Sigmoid colon (tissue), 7 donors: Measurements from ENCODE around the gene TRIM75. TPM values are rescaled to one million over a fixed set of nuclear protein-coding genes. Genes with fewer than 3 reads are reported as not detected.

Source experiments
- DNase-seq: peaks from one replicate; pipeline ENCODE4 v3.0.0-alpha.2; 2019
- H3K27ac ChIP-seq, 4 donors: fragments of 200-600 bp; sonication (generic); one replicate each; pipeline ENCODE4 v1.5.1; 2016 to 2019; ENCODE audit warnings: mild to moderate bottlenecking in 1 of 4
- H3K27me3 ChIP-seq, 3 donors: fragments of 200-600 bp; sonication (generic); one replicate each; pipeline ENCODE4 v1.5.1; 2019; ENCODE audit warnings: mild to moderate bottlenecking in 1 of 3
- H3K36me3 ChIP-seq, 4 donors: fragments of 200-600 bp; sonication (generic); one replicate each; pipeline ENCODE4 v1.5.1; 2016 to 2019
- H3K4me1 ChIP-seq, 4 donors: fragments of 200-600 bp; sonication (generic); one replicate each; pipeline ENCODE4 v1.5.1; 2017 to 2019
- H3K4me3 ChIP-seq, 4 donors: fragments of 200-600 bp; sonication (generic); one replicate each; pipeline ENCODE4 v1.5.1; 2017 to 2019; ENCODE audit warnings: mild to moderate bottlenecking in 2 of 4, moderate library complexity in 1 of 4
- H3K9me3 ChIP-seq, 4 donors: fragments of 200-600 bp in 3 of 4; sonication (generic) in 3 of 4; one replicate each; pipeline versions ENCODE4 v1.5.1 to v1.6.1; 2013 to 2019
- CTCF ChIP-seq, 4 experiments: fragments of 450-650 bp in 3 of 4; fragments of 200-600 bp in 1 of 4; IDR thresholded peaks; one replicate each; pipeline ENCODE4 v1.5.1; 2016 to 2019; ENCODE audit warnings: antibody characterized with exemption in 4 of 4, mild to moderate bottlenecking in 3 of 4, moderate library complexity in 2 of 4
- EP300 ChIP-seq, 4 donors: sonication (generic); formaldehyde crosslinking; IDR thresholded peaks; one replicate each; pipeline ENCODE4 v1.6.1; 2017; ENCODE audit warnings: antibody characterized with exemption in 4 of 4
- POLR2A ChIP-seq, 2 donors: fragments of 450-650 bp; IDR thresholded peaks; one replicate each; pipeline ENCODE4 v1.6.1; 2016; ENCODE audit warnings: antibody characterized with exemption in 2 of 2, mild to moderate bottlenecking in 2 of 2, moderate library complexity in 2 of 2
- POLR2AphosphoS5 ChIP-seq, 4 donors: sonication (generic); formaldehyde crosslinking; IDR thresholded peaks; one replicate each; pipeline ENCODE4 v1.6.1; 2017; ENCODE audit warnings: antibody characterized with exemption in 4 of 4
- WGBS, 2 donors: extraction: QIAGEN DNeasy Blood & Tissue Kit; methylation state at CpG; one replicate each; pipeline ENCODE4 v1.1.7; 2013; 5-methylcytosine and 5-hydroxymethylcytosine counted together
- intact Hi-C: fragments of 100-400 bp; cut with DNase I; formaldehyde crosslinking; loops from one replicate; pipeline ENCODE4 v1.15.1; 2023
- polyA plus RNA-seq, 3 donors: library from polyadenylated mRNA; stranded (reverse); fragments of 200-250 nt; gene quantifications; one replicate each; pipeline ENCODE4 v1.2.3, GENCODE V29; 2013
- total RNA-seq, 4 donors: library from RNA; depleted of rRNA; stranded (reverse); fragments of >200 nt; gene quantifications; one replicate each; pipeline ENCODE4 v1.1.0, GENCODE V29; 2016
- donor health status: healthy with polysubstance abuse.
- donor health status: Bipolar disorder and iron deficiency.
- donor health status: healthy.

The TRIM75 gene
- total and polyA plus RNA-seq, 7 donors: not detected

- H3K27me3 ChIP-seq: no peaks in the 10 kb centered on the region
- intact Hi-C loops: no loop called here
- no peak for TF ChIP-seq EP300 (IDR thresholded peaks at IDR 0.05)
- no peak for TF ChIP-seq POLR2A (IDR thresholded peaks at IDR 0.05)
- TF ChIP-seq POLR2AphosphoS5 (IDR thresholded peaks at IDR 0.05): no peak
- TF ChIP-seq CTCF (IDR thresholded peaks at IDR 0.05): no peak
- no peaks in the 10 kb centered on the region for H3K4me1 ChIP-seq
- 74 to 76% methylated on average over 3 of the region's 3 CpGs for WGBS, 2 donors
- no peaks in the 10 kb centered on the region for H3K36me3 ChIP-seq
- H3K9me3 ChIP-seq: no peaks in the 10 kb centered on the region
- H3K4me3 ChIP-seq: no peak overlapping the region
- no peak overlapping the region for H3K27ac ChIP-seq
- DNase-seq: no peak
Measured at GRCh38 chr4:165052627-165053026, 1.0 kb upstream of the TRIM75 start.

GRCh38 chr4:165055601-165056000 is 1.9 kb downstream of the TRIM75 start:
- 79 to 91% methylated on average over 9 of the region's 9 CpGs for WGBS, 2 donors
- no peak overlapping the region for H3K4me3 ChIP-seq
- H3K27me3 ChIP-seq: no peaks in the 10 kb centered on the region
- H3K36me3 ChIP-seq: no peaks in the 10 kb centered on the region
- no peak for TF ChIP-seq POLR2A (IDR thresholded peaks at IDR 0.05)
- TF ChIP-seq EP300 (IDR thresholded peaks at IDR 0.05): no peak
- TF ChIP-seq CTCF (IDR thresholded peaks at IDR 0.05): no peak
- TF ChIP-seq POLR2AphosphoS5 (IDR thresholded peaks at IDR 0.05): no peak
- H3K4me1 ChIP-seq: no peaks in the 10 kb centered on the region
- no peak for DNase-seq
- H3K9me3 ChIP-seq: no peaks in the 10 kb centered on the region
- no peak overlapping the region for H3K27ac ChIP-seq
- intact Hi-C loops: no loop called here

- Histone ChIP-seq H3K4me3 (no peak overlapping the region), H3K9me3 (no peaks in the 10 kb centered on the region), H3K36me3 (no peaks in the 10 kb centered on the region), H3K27me3 (no peaks in the 10 kb centered on the region), H3K27ac (no peak overlapping the region), H3K4me1 (no peaks in the 10 kb centered on the region)
- no peak for TF ChIP-seq POLR2A (IDR thresholded peaks at IDR 0.05)
- TF ChIP-seq POLR2AphosphoS5 (IDR thresholded peaks at IDR 0.05): no peak
- TF ChIP-seq CTCF (IDR thresholded peaks at IDR 0.05): no peak
- TF ChIP-seq EP300 (IDR thresholded peaks at IDR 0.05): no peak
- intact Hi-C loops: no loop called here
- DNase-seq: no peak
- WGBS, 2 donors: 84 to 87% methylated on average over 2 of the region's 2 CpGs
Measured at GRCh38 chr4:165058666-165059065, 5.0 kb downstream of the TRIM75 start.

GRCh38 chr4:165059386-165059785 is 5.7 kb downstream of the TRIM75 start:
- Histone ChIP-seq H3K4me3 (no peak overlapping the region), H3K4me1 (no peaks in the 10 kb centered on the region), H3K36me3 (no peaks in the 10 kb centered on the region), H3K9me3 (no peaks in the 10 kb centered on the region), H3K27ac (no peak overlapping the region), H3K27me3 (no peaks in the 10 kb centered on the region)
- intact Hi-C loops: no loop called here
- 91% methylated on average over 4 of the region's 4 CpGs for WGBS, 2 donors
- TF ChIP-seq POLR2AphosphoS5 (IDR thresholded peaks at IDR 0.05): no peak
- no peak for TF ChIP-seq CTCF (IDR thresholded peaks at IDR 0.05)
- TF ChIP-seq POLR2A (IDR thresholded peaks at IDR 0.05): no peak
- TF ChIP-seq EP300 (IDR thresholded peaks at IDR 0.05): no peak
- DNase-seq: no peak

- intact Hi-C loops: no loop called here
- Histone ChIP-seq H3K4me3 (no peak overlapping the region), H3K4me1 (no peaks in the 10 kb centered on the region), H3K27ac (no peak overlapping the region), H3K27me3 (no peaks in the 10 kb centered on the region), H3K9me3 (no peaks in the 10 kb centered on the region), H3K36me3 (no peaks in the 10 kb centered on the region)
- no peak for DNase-seq
- WGBS, 2 donors: 22 to 61% methylated on average over 1 of the region's 1 CpG
- no peak for TF ChIP-seq CTCF (IDR thresholded peaks at IDR 0.05)
- TF ChIP-seq POLR2AphosphoS5 (IDR thresholded peaks at IDR 0.05): no peak
- TF ChIP-seq POLR2A (IDR thresholded peaks at IDR 0.05): no peak
- no peak for TF ChIP-seq EP300 (IDR thresholded peaks at IDR 0.05)
Measured at GRCh38 chr4:165060938-165061337, 7.3 kb downstream of the TRIM75 start.
